ENCODE results near the gene KRT6C. TPM values are rescaled to one million over a fixed set of nuclear protein-coding genes. Genes with fewer than 3 reads are reported as not detected.

KRT6C gene
- total RNA-seq, 1 donor from 2014 or later = not detected

DNA sequence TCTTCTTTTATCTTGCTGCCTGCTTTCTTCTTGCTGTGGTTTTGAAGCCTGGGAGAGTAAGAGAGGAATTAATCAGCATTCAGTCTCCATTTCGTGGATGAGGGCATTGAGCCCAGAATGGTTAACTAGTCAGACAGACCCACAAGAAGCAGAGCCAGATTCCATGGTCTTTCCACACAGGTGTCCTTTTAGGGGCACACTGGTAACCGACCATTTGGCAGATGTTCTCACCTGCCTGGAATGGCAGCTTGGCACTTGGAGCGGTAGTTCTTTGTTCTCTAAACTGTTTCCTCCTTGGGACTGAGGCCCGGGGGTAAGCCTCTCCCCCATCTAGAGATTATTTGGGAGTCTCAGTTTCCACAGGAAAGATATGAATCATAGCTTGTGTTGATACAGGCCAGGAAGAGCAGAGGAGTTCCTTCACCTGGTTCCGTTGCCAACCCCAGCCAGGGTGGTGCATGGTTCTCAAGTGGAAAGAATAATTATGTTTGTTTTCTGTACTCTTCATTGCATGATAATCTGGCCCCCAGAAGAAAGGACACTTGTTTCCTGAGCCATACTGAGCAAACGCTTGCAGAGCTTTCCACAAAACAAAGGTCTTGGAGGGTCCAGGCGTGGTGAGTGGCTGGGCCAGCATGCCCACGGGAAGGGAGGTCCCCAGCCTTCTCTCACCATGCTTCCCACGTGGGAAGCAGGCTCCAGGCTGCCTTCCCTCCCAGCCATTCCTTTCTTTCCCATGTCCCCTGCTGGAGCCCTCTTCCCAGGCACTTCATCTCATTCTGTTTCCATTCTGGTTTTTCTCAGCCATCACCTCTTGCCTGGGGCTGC lies 37.4 kb downstream of the KRT6C start:
- Mint-ChIP-seq H3K9me3 (peaks cover 3% of the 10 kb centered on the region), H3K27me3 (ENCODE audit: low read depth) (peaks cover 8% of the 10 kb centered on the region), H3K27ac (ENCODE audit: unreplicated experiment) (peak overlapping the region; percentile 82), H3K4me1 (peaks cover 17% of the 10 kb centered on the region), H3K4me3 (no peak overlapping the region), H3K36me3 (ENCODE audit: low read depth) (no peaks in the 10 kb centered on the region)
- TF ChIP-seq, protein P1, sequence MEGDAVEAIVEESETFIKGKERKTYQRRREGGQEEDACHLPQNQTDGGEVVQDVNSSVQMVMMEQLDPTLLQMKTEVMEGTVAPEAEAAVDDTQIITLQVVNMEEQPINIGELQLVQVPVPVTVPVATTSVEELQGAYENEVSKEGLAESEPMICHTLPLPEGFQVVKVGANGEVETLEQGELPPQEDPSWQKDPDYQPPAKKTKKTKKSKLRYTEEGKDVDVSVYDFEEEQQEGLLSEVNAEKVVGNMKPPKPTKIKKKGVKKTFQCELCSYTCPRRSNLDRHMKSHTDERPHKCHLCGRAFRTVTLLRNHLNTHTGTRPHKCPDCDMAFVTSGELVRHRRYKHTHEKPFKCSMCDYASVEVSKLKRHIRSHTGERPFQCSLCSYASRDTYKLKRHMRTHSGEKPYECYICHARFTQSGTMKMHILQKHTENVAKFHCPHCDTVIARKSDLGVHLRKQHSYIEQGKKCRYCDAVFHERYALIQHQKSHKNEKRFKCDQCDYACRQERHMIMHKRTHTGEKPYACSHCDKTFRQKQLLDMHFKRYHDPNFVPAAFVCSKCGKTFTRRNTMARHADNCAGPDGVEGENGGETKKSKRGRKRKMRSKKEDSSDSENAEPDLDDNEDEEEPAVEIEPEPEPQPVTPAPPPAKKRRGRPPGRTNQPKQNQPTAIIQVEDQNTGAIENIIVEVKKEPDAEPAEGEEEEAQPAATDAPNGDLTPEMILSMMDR (conservative IDR thresholded peaks at IDR 0.05) = no peak
- DNase-seq (ENCODE audit: low read depth, low spot score) = no peak

DNA sequence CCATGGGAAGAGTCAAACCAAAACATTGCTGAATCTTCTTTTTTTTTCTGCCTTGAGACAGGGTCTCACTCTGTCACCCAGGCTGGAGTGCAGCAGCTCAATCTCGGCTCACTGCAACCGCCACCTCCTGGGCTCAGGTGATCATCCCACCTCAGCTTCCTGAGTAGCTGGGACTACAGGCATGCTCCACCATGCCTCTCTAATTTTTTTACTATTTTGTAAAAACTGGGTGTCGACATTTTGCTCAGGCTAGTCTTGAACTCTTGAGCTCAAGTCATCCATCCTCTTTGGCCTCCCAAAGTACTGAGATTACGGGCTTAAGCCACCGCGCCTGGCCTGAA lies 38.0 kb downstream of the KRT6C start:
- Mint-ChIP-seq H3K4me3 (no peak overlapping the region), H3K36me3 (ENCODE audit: low read depth) (no peaks in the 10 kb centered on the region), H3K27ac (ENCODE audit: unreplicated experiment) (no peak overlapping the region), H3K9me3 (peaks cover 3% of the 10 kb centered on the region), H3K27me3 (ENCODE audit: low read depth) (peaks cover 11% of the 10 kb centered on the region), H3K4me1 (peaks cover 11% of the 10 kb centered on the region)
- TF ChIP-seq, protein P1 (conservative IDR thresholded peaks at IDR 0.05) = no peak
- DNase-seq (ENCODE audit: low read depth, low spot score) = no peak

DNA sequence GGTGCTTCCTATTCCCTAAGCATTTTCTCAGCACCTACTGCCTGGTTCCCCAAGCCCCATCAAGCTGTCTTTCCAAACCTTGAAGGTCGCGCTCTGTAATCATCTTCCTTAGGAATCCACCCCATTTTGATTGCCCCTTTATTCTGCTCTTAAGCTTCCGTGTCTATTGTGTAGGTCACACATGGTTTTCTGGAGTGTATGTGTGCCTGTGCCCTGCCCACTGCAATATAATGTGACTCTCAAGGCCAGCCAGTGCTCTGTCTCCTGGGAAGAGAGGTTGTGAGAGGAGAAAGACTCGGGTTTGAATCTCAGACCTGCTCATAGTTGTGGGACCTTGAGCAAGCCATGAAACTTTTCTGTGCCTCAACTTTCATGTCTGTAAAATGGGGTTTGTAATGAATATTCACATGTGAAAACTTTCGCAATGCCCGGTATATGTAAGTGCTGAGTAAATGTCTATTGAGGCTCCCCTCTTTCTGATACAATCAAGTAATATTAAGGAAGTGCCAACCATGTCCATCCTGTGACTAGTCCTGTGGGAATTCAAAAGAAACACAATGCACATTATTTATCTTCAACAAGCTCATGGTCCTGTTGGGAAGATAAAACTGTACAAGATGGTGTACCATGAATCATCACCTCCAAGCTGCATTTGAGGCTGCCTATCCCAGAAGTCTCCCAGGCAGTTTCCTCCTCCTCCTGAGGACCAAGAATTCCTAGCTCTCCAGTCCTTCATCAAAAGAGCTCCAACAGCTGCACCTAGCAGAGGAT lies 38.7 kb downstream of the KRT6C start:
- Mint-ChIP-seq H3K4me3 (no peak overlapping the region), H3K27me3 (ENCODE audit: low read depth) (peaks cover 18% of the 10 kb centered on the region), H3K27ac (ENCODE audit: unreplicated experiment) (no peak overlapping the region), H3K4me1 (peaks cover 10% of the 10 kb centered on the region), H3K9me3 (peaks cover 3% of the 10 kb centered on the region), H3K36me3 (ENCODE audit: low read depth) (no peaks in the 10 kb centered on the region)
- no peak for DNase-seq (ENCODE audit: low read depth, low spot score)
- TF ChIP-seq, protein P1 (conservative IDR thresholded peaks at IDR 0.05) = no peak

- H3K4me3 Mint-ChIP-seq = no peak within 1 kb of the TSS
- peaks cover 10% of the 10 kb centered on the region for H3K4me1 Mint-ChIP-seq
- H3K36me3 Mint-ChIP-seq (ENCODE audit: low read depth) = no peaks in the 10 kb centered on the region
- H3K27ac Mint-ChIP-seq (ENCODE audit: unreplicated experiment) = no peak within 1 kb of the TSS
- no peak for DNase-seq (ENCODE audit: low read depth, low spot score)
- TF ChIP-seq, protein P1 (conservative IDR thresholded peaks at IDR 0.05) = no peak
- peaks cover 3% of the 10 kb centered on the region for H3K9me3 Mint-ChIP-seq
- peaks cover 23% of the 10 kb centered on the region for H3K27me3 Mint-ChIP-seq (ENCODE audit: low read depth)
These were observed 39.4 kb downstream of the KRT6C start, which contains the start of gene KRT75 for GRCh38 chr12:52434081-52434733. Gene KRT75, minus strand, starts transcription at chr12:52434371. Its CDS starts 67 bp downstream, at chr12:52434304.

DNA sequence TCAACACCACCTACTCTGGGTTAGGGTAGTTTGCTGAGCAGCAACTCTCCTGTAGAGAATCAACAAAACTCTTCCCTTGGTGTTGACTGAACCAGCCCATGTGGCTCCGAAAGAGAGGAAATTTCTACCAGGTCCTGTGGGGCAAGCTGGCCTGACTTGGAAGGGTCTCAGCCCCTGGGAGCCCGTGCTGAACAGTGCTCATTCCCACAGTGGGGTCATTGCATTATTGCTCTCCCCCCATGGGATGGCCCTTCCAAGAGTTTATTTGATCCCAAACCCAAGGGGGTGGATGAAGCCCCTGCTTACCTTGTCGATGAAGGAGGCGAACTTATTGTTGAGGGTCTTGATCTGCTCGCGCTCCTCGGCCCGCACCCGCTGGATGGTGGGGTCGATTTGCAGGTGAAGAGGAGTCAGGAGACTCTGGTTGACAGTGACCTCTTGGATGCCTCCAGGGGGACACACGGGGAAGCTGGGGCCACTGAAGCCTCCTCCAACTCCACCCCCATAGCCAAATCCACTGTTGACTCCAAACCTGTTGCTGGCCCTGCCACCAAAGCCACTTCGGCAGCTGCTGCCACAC lies 40.0 kb downstream of the KRT6C start:
- Mint-ChIP-seq H3K4me3 (no peak overlapping the region), H3K27ac (ENCODE audit: unreplicated experiment) (no peak overlapping the region), H3K9me3 (peaks cover 3% of the 10 kb centered on the region), H3K27me3 (ENCODE audit: low read depth) (peaks cover 29% of the 10 kb centered on the region), H3K36me3 (ENCODE audit: low read depth) (no peaks in the 10 kb centered on the region), H3K4me1 (peaks cover 10% of the 10 kb centered on the region)
- DNase-seq (ENCODE audit: low read depth, low spot score) = no peak
- TF ChIP-seq, protein P1 (conservative IDR thresholded peaks at IDR 0.05) = no peak

All from neural crest cell (in vitro differentiated cells).